ENCODE results near the gene NAB2.
"Not testable (repeated sequence)": the region's sequence is repeated elsewhere in the genome, so short reads cannot be mapped to it uniquely, and the experiment has no call there.

The NAB2 gene

GRCh38 chr12:57088354-57089270 is at the start of gene NAB2:
Gene NAB2, plus strand, starts transcription at chr12:57089114. Its CDS starts 158 bp downstream, at chr12:57089272.
- peak within 1 kb of the TSS; percentile 86 to 100 (median 99) for H3K27ac ChIP-seq
- peak within 1 kb of the TSS; percentile 60 to 88 (median 81) for H3K4me3 ChIP-seq

- Histone ChIP-seq H3K4me3 (no peak overlapping the region), H3K27ac (no peak overlapping the region)
These were observed 48.7 kb upstream of the NAB2 start for GRCh38 chr12:57040211-57040610.

- no peak overlapping the region for H3K4me3 ChIP-seq
These were observed 48.2 kb upstream of the NAB2 start for GRCh38 chr12:57040750-57041149.

GRCh38 chr12:57042695-57043094 is 46.2 kb upstream of the NAB2 start:
- no peak overlapping the region for H3K4me3 ChIP-seq
- H3K27ac ChIP-seq, result no peak overlapping the region

More at GRCh38 chr12:57040750-57041149, 48.2 kb upstream of the NAB2 start:
- H3K27ac ChIP-seq, result no peak overlapping the region

GRCh38 chr12:57044468-57044867 is 44.4 kb upstream of the NAB2 start:
- H3K4me3 ChIP-seq, result no peak overlapping the region
- H3K27ac ChIP-seq, result no peak overlapping the region

- Histone ChIP-seq H3K27ac (no peak overlapping the region), H3K4me3 (no peak overlapping the region)
These were observed 44.0 kb upstream of the NAB2 start for GRCh38 chr12:57044889-57045288.

GRCh38 chr12:57046086-57046791 is 42.7 kb upstream of the NAB2 start:
- peak overlapping the region in 2 of 21 experiments; percentile 8 to 31 for H3K27ac ChIP-seq
- H3K4me3 ChIP-seq, result no peak overlapping the region

GRCh38 chr12:57046947-57047890 is 41.7 kb upstream of the NAB2 start:
- peak overlapping the region in 4 of 21 experiments; percentile 11 to 31 (median 22) for H3K27ac ChIP-seq

GRCh38 chr12:57047981-57048380 is 40.9 kb upstream of the NAB2 start:
- Histone ChIP-seq H3K27ac (peak overlapping the region in 1 of 21 experiments; percentile 14), H3K4me3 (no peak overlapping the region)

More at GRCh38 chr12:57046947-57047890, 41.7 kb upstream of the NAB2 start:
- H3K4me3 ChIP-seq, result no peak overlapping the region

GRCh38 chr12:57048423-57049118 is 40.3 kb upstream of the NAB2 start:
- no peak overlapping the region for H3K4me3 ChIP-seq
- no peak overlapping the region for H3K27ac ChIP-seq

- no peak overlapping the region for H3K27ac ChIP-seq
- no peak overlapping the region for H3K4me3 ChIP-seq
These were observed 39.8 kb upstream of the NAB2 start for GRCh38 chr12:57049119-57049446.

GRCh38 chr12:57049890-57050289 is 39.0 kb upstream of the NAB2 start, which contains the start of gene MYO1A:
Gene MYO1A, minus strand, starts transcription at chr12:57050129. Its CDS starts 1,806 bp downstream, at chr12:57048323.
- no peak within 1 kb of the TSS for H3K27ac ChIP-seq

GRCh38 chr12:57051011-57051410 is 37.9 kb upstream of the NAB2 start:
- Histone ChIP-seq H3K4me3 (no peak overlapping the region), H3K27ac (no peak overlapping the region)

More at GRCh38 chr12:57049890-57050289, 39.0 kb upstream of the NAB2 start, which contains the start of gene MYO1A:
- H3K4me3 ChIP-seq, result no peak within 1 kb of the TSS

GRCh38 chr12:57053146-57053545 is 35.8 kb upstream of the NAB2 start:
- not testable (repeated sequence) for H3K27ac ChIP-seq, H3K4me3 ChIP-seq

GRCh38 chr12:57053901-57054300 is 35.0 kb upstream of the NAB2 start:
- H3K27ac ChIP-seq, H3K4me3 ChIP-seq: not testable (repeated sequence)

- Histone ChIP-seq H3K27ac (peak overlapping the region in 1 of 21 experiments; percentile 12), H3K4me3 (no peak overlapping the region)
These were observed 33.1 kb upstream of the NAB2 start for GRCh38 chr12:57055824-57056223.

GRCh38 chr12:57057067-57057751 is 31.7 kb upstream of the NAB2 start:
- H3K27ac ChIP-seq, result peak overlapping the region in 4 of 21 experiments; percentile 2 to 14 (median 4)
- H3K4me3 ChIP-seq, result no peak overlapping the region

GRCh38 chr12:57058454-57058853 is 30.5 kb upstream of the NAB2 start:
- Histone ChIP-seq H3K27ac (no peak overlapping the region), H3K4me3 (no peak overlapping the region)

All from skin epidermis (tissue), 12 donors.